BLaER1 treated with 17β-estradiol and CSF1 and Interleukin-3, amounts not matched to agents 10 nM and 100 nM (cell line): ENCODE data around the gene ANKRD53.

Source experiments
- H3K27ac ChIP-seq, 11 experiments: shearing (Covaris generic); formaldehyde crosslinking; 2 replicates each; pipeline ENCODE4 v1.8.1; 2022
- H3K27me3 ChIP-seq, 11 experiments: shearing (Covaris generic); formaldehyde crosslinking; 2 replicates each; pipeline ENCODE4 v1.8.1; 2022
- H3K36me3 ChIP-seq, 11 experiments: shearing (Covaris generic); formaldehyde crosslinking; 2 replicates each; pipeline ENCODE4 v1.8.1; 2022
- H3K4me1 ChIP-seq, 10 experiments: shearing (Covaris generic); formaldehyde crosslinking; 2 replicates each; pipeline ENCODE4 v1.8.1; 2022
- H3K4me2 ChIP-seq, 11 experiments: shearing (Covaris generic); formaldehyde crosslinking; 2 replicates each; pipeline ENCODE4 v1.8.1; 2022
- H3K4me3 ChIP-seq, 10 experiments: shearing (Covaris generic); formaldehyde crosslinking; 2 replicates each; pipeline ENCODE4 v1.8.1; 2022
- H3K9ac ChIP-seq, 11 experiments: shearing (Covaris generic); formaldehyde crosslinking; 2 replicates each; pipeline ENCODE4 v1.8.1; 2022
- H3K9me3 ChIP-seq, 11 experiments: shearing (Covaris generic); formaldehyde crosslinking; replicated peaks in 1 of 11; 2 replicates each; pipeline ENCODE4 v1.8.1; 2022
- H4K20me1 ChIP-seq, 11 experiments: shearing (Covaris generic); formaldehyde crosslinking; 2 replicates each; pipeline ENCODE4 v1.8.1; 2022
- Cebpa-rat ChIP-seq, 11 experiments: shearing (Covaris generic); IDR thresholded peaks; 2 replicates each; pipeline ENCODE4 v1.8.1; 2022

ANKRD53 gene

GRCh38 chr2:70936165-70936978 lies 42.1 kb upstream of the ANKRD53 start:
- H4K20me1 ChIP-seq = no peaks in the 10 kb centered on the region
- H3K4me3 ChIP-seq = no peak overlapping the region
- no peak overlapping the region for H3K27ac ChIP-seq
- no peak overlapping the region for H3K4me2 ChIP-seq
- no peaks in the 10 kb centered on the region for H3K9me3 ChIP-seq
- TF ChIP-seq Cebpa-rat (IDR thresholded peaks at IDR 0.05) = no peak
- H3K9ac ChIP-seq = no peak overlapping the region
- H3K36me3 ChIP-seq = no peaks in the 10 kb centered on the region; a peak in 2 of 22 replicates
- H3K4me1 ChIP-seq = peaks cover 1 to 29% (median 9%) of the 10 kb centered on the region in 10 experiments; a peak in 19 of 20 replicates
- H3K27me3 ChIP-seq = no peaks in the 10 kb centered on the region

- Histone ChIP-seq H3K4me2 (no peak overlapping the region), H3K4me1 (peaks cover 0 to 21% (median under 1%) of the 10 kb centered on the region in 10 experiments; a peak in 10 of 20 replicates), H3K27me3 (no peaks in the 10 kb centered on the region), H4K20me1 (no peaks in the 10 kb centered on the region), H3K9me3 (no peaks in the 10 kb centered on the region), H3K9ac (no peak overlapping the region), H3K27ac (no peak overlapping the region), H3K36me3 (peaks cover 0 to 4% (median 0%) of the 10 kb centered on the region in 11 experiments; a peak in 3 of 22 replicates), H3K4me3 (no peak overlapping the region)
- TF ChIP-seq Cebpa-rat (IDR thresholded peaks at IDR 0.05) = no peak
These were observed 41.2 kb upstream of the ANKRD53 start for GRCh38 chr2:70936979-70937811.

- Histone ChIP-seq H3K4me1 (peaks cover 0 to 20% (median 0%) of the 10 kb centered on the region in 10 experiments; a peak in 5 of 20 replicates), H4K20me1 (peaks cover 0 to 3% (median 0%) of the 10 kb centered on the region in 11 experiments; a peak in 1 of 22 replicates), H3K4me2 (no peak overlapping the region), H3K9ac (no peak overlapping the region), H3K27me3 (no peaks in the 10 kb centered on the region), H3K27ac (no peak overlapping the region), H3K36me3 (peaks cover 0 to 5% (median 0%) of the 10 kb centered on the region in 11 experiments; a peak in 3 of 22 replicates), H3K9me3 (no peaks in the 10 kb centered on the region), H3K4me3 (no peak overlapping the region)
- TF ChIP-seq Cebpa-rat (IDR thresholded peaks at IDR 0.05) = no peak
These were observed 40.4 kb upstream of the ANKRD53 start for GRCh38 chr2:70937866-70938585.

- Histone ChIP-seq H3K9me3 (no peaks in the 10 kb centered on the region), H3K4me3 (no peak overlapping the region), H3K36me3 (peaks cover 0 to 5% (median 0%) of the 10 kb centered on the region in 11 experiments; a peak in 3 of 22 replicates), H3K4me1 (peaks cover 0 to 20% (median 0%) of the 10 kb centered on the region in 10 experiments; a peak in 5 of 20 replicates), H3K4me2 (no peak overlapping the region), H3K9ac (no peak overlapping the region), H3K27me3 (no peaks in the 10 kb centered on the region), H3K27ac (no peak overlapping the region), H4K20me1 (peaks cover 0 to 4% (median 0%) of the 10 kb centered on the region in 11 experiments; a peak in 2 of 22 replicates)
- no peak for TF ChIP-seq Cebpa-rat (IDR thresholded peaks at IDR 0.05)
These were observed 39.9 kb upstream of the ANKRD53 start for GRCh38 chr2:70938586-70938950.

- H3K4me3 ChIP-seq = no peak overlapping the region
- peaks cover 0 to 5% (median 0%) of the 10 kb centered on the region in 11 experiments; a peak in 3 of 22 replicates for H3K36me3 ChIP-seq
- H4K20me1 ChIP-seq = peaks cover 0 to 10% (median 0%) of the 10 kb centered on the region in 11 experiments; a peak in 2 of 22 replicates
- H3K4me1 ChIP-seq = peaks cover 0 to 19% (median 0%) of the 10 kb centered on the region in 10 experiments; a peak in 5 of 20 replicates
- no peak for TF ChIP-seq Cebpa-rat (IDR thresholded peaks at IDR 0.05)
- H3K27ac ChIP-seq = no peak overlapping the region
- no peak overlapping the region for H3K9ac ChIP-seq
- no peak overlapping the region for H3K4me2 ChIP-seq
- no peaks in the 10 kb centered on the region for H3K9me3 ChIP-seq
- no peaks in the 10 kb centered on the region for H3K27me3 ChIP-seq
These were observed 39.2 kb upstream of the ANKRD53 start for GRCh38 chr2:70939001-70939838.

- H3K4me3 ChIP-seq = no peak overlapping the region
- no peak overlapping the region for H3K9ac ChIP-seq
- H3K9me3 ChIP-seq = no peaks in the 10 kb centered on the region
- no peaks in the 10 kb centered on the region for H3K27me3 ChIP-seq
- no peak overlapping the region for H3K27ac ChIP-seq
- H3K4me1 ChIP-seq = peaks cover 0 to 15% (median 3%) of the 10 kb centered on the region in 10 experiments; a peak in 5 of 20 replicates
- H3K36me3 ChIP-seq = peaks cover 0 to 5% (median 0%) of the 10 kb centered on the region in 11 experiments; a peak in 3 of 22 replicates
- no peak for TF ChIP-seq Cebpa-rat (IDR thresholded peaks at IDR 0.05)
- peaks cover 0 to 11% (median 0%) of the 10 kb centered on the region in 11 experiments; a peak in 2 of 22 replicates for H4K20me1 ChIP-seq
- no peak overlapping the region for H3K4me2 ChIP-seq
These were observed 38.4 kb upstream of the ANKRD53 start for GRCh38 chr2:70939839-70940580.

GRCh38 chr2:70941186-70941585 lies 37.2 kb upstream of the ANKRD53 start:
- Histone ChIP-seq H3K9me3 (no peaks in the 10 kb centered on the region), H3K4me2 (no peak overlapping the region), H3K36me3 (peaks cover 0 to 5% (median 0%) of the 10 kb centered on the region in 11 experiments; a peak in 3 of 22 replicates), H3K27me3 (no peaks in the 10 kb centered on the region), H3K9ac (no peak overlapping the region), H3K4me3 (no peak overlapping the region), H3K27ac (no peak overlapping the region), H3K4me1 (peaks cover 0 to 25% (median 8%) of the 10 kb centered on the region in 10 experiments; a peak in 12 of 20 replicates), H4K20me1 (peaks cover 0 to 11% (median 0%) of the 10 kb centered on the region in 11 experiments; a peak in 2 of 22 replicates)
- no peak for TF ChIP-seq Cebpa-rat (IDR thresholded peaks at IDR 0.05)
